Epithelial cell of esophagus (primary cell): Measurements from ENCODE around the gene UCP3.

Source experiments
- DNase-seq: peaks from one replicate; pipeline ENCODE4 v3.0.0; 2010; ENCODE audit warnings: low read depth
- H3K4me3 ChIP-seq: 2 replicates; pipeline ENCODE4 v1.5.1; 2011; ENCODE audit warnings: mild to moderate bottlenecking, low read length, control low read depth
- CTCF ChIP-seq: IDR thresholded peaks from 2 replicates; pipeline ENCODE4 v1.5.1; 2011; ENCODE audit warnings: low read depth, mild to moderate bottlenecking, low read length, control low read depth, inconsistent platforms; ENCODE audit not compliant: insufficient read depth; ENCODE audit errors: missing control alignments

Gene UCP3

DNA sequence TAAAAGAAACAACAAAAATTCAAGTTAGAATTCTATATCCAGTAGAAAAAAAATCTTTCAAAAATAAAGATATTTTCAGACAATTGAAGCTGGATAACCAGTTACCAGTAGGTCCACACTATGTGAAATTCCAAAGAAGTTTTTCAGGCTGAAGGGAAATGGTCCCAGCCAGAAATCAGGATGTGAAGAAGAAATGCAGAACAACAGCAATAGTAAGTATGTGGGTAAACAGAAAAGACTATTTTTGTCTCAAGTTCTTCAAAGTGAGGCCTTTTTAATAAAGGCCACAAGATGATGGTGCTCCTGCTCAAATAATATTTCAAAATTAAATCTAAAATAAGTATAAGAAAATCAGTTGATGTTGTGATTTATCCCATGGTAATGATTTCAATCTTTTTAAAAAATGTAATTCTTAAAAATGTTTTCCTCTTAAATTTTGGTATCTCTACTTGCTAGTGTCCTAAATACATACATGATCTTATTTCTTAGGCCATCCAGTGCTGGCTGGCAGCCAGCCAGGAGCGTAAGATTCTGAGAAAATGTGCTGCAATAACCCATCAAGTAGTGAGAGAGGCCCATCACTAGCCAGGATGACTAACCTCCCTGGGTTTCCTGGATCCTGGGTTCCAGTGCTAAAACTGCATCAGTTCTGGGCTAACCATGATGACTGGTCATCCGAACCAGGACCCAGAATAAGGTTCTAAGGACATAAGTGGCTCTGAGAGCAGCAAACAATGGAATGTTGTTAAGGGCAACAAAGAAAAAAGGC is 15.6 kb upstream of the UCP3 start:
- DNase-seq, result peak; percentile 75
- H3K4me3 ChIP-seq, result no peak overlapping the region
- TF ChIP-seq CTCF, result no peak

- H3K4me3 ChIP-seq, result no peak overlapping the region
- no peak for DNase-seq
- TF ChIP-seq CTCF, result no peak
Observed at GRCh38 chr11:74023276-74023675, 14.4 kb upstream of the UCP3 start.

- no peak overlapping the region for H3K4me3 ChIP-seq
- no peak for TF ChIP-seq CTCF
- DNase-seq, result no peak
Observed at GRCh38 chr11:74022546-74022945, 13.7 kb upstream of the UCP3 start.

DNA sequence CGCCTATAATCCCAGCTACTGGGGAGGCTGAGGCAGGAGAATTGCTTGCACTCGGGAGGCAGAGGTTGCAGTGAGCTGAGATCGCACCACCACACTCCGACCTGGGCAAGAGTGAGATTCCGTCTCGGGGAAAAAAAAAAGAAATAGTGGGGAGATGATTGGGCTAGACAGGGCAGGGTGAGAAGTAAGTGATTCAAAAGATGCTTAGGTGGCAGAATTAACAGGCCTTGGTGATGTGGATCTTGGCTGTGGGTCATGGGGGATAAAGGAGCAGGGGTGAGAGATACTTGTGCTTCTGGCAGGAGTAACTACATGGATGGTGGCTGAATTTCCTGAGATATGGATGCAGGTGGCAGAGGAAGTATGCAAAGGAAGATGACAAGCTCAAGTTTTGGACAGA is 13.1 kb upstream of the UCP3 start:
- no peak overlapping the region for H3K4me3 ChIP-seq
- TF ChIP-seq CTCF, result no peak
- DNase-seq, result no peak

DNA sequence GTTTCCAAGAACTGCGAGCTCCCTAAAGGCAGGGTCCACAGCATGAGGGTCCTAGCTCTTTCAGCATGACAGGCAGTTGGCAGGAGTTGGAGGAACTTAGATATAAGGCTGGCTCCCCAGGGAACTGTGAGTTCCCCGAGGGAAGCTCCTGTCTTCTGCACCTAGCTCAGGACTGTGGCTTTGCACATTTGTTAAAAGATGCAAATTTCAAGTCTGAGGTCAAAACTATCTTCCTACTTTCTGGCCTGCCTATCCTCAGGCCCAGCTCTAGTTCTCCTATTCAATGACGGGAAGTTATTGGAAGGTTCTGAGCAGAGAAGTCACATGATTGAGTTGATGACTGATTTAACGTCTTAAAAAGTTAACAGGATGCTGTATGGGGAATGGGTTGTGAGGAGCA is 11.7 kb upstream of the UCP3 start:
- H3K4me3 ChIP-seq, result no peak overlapping the region
- no peak for DNase-seq
- no peak for TF ChIP-seq CTCF

DNA sequence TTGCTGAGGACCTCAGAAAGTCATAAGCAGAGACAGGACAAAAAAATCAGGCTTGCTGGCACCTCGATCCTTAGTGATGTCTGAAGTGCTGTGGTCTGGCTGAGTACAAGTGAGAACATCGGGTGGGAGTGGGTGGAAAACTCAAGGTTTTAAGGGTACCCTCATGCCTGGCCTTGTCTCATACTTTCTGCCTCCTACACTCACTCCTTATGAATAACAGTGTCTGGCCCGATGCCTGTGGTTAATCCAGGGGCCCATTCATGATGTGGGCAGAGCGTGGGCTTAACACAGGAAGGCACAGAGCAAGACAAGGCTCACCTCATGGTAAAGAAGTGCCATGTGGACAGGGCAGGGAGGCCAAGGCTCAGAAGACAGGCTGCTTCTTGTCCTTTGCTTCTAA is 11.0 kb upstream of the UCP3 start:
- peak; percentile 75 for DNase-seq
- H3K4me3 ChIP-seq, result no peak overlapping the region
- no peak for TF ChIP-seq CTCF

- no peak for TF ChIP-seq CTCF
Observed at GRCh38 chr11:74019104-74019738, 10.3 kb upstream of the UCP3 start.

More at GRCh38 chr11:74019104-74019738, 10.3 kb upstream of the UCP3 start:
- H3K4me3 ChIP-seq, result no peak overlapping the region
- no peak for DNase-seq
